Fibroblast of skin of left quadriceps (primary cell): ENCODE results near the gene POLR3B.

ENCODE experiments used
- DNase-seq, 2 experiments: peaks; one replicate each; pipeline ENCODE4 v3.0.0-alpha.2; 2013; ENCODE audit warnings: low read depth in 2 of 2

POLR3B gene

GRCh38 chr12:106551410-106551809, 193.9 kb downstream of the POLR3B start:
- DNase-seq: no peak

- DNase-seq: no peak
Observed at GRCh38 chr12:106552228-106552627, 194.7 kb downstream of the POLR3B start.
